Measurements from ENCODE around the gene QRFP.

DNA sequence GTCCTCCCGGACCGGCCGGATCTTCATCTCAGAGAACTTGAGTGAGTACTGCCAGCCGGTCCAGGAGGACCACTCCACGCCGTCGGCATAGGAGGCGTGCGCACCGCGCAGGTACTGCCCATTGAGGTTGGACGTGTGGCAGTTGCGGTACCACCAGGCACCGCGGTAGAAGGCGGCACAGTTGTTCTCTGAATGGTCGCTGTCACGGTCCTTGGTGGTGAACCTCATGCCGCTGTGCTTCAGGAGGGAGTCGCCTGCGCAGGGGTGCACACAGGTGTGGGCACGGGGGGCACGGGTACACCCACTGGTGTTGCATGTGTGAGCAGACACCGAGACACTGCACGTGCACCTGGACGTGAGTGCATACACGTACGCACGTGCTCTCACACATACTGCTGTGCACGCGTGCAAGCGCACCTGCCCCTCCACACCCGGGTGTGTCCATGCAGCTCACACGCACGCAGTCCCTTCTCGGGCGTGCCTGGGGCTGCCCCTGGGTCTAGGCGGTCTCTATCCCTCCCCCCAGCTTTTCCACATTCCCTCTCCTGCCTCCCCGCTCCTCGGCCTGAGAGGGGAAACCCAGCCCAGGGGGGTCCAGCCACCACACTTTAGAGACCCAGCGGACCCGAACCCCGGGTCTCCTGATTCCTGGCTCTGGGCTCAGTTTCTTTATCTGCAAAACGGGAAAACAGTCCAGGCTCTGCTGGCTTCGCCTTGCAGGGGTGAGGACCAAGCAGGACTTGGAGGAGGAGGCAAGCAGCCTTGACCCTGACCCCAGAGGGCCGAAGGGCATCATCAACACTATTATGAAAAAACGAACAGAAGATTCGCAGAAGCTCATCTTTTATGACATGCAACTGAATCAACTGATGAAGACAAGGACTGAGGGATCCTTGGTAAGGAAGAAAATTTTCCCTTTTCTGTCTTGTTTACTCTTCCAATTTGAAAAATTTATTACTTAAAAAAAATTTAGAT lies 7.7 kb upstream of the QRFP start:
- TF ChIP-seq, protein P1, sequence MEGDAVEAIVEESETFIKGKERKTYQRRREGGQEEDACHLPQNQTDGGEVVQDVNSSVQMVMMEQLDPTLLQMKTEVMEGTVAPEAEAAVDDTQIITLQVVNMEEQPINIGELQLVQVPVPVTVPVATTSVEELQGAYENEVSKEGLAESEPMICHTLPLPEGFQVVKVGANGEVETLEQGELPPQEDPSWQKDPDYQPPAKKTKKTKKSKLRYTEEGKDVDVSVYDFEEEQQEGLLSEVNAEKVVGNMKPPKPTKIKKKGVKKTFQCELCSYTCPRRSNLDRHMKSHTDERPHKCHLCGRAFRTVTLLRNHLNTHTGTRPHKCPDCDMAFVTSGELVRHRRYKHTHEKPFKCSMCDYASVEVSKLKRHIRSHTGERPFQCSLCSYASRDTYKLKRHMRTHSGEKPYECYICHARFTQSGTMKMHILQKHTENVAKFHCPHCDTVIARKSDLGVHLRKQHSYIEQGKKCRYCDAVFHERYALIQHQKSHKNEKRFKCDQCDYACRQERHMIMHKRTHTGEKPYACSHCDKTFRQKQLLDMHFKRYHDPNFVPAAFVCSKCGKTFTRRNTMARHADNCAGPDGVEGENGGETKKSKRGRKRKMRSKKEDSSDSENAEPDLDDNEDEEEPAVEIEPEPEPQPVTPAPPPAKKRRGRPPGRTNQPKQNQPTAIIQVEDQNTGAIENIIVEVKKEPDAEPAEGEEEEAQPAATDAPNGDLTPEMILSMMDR (IDR thresholded peaks at IDR 0.05), result no peak
- no peak for TF ChIP-seq POLR2A (IDR thresholded peaks at IDR 0.05)
